Upper lobe of right lung (tissue), 1 donor: Measurements from ENCODE around the gene EVC2. TPM values are rescaled to one million over a fixed set of nuclear protein-coding genes. Genes with fewer than 3 reads are reported as not detected.

Source experiments
- ATAC-seq: fragments of 200-7000 bp; cut with Tn5 transposase; one replicate; pipeline ENCODE4 v1.9.1; 2020; ENCODE audit warnings: mild to moderate bottlenecking, moderate library complexity
- DNase-seq: peaks from one replicate; pipeline ENCODE4 v3.0.0-alpha.2; 2020
- H3K27ac ChIP-seq: fragments of 200-600 bp; one replicate; pipeline ENCODE4 v1.8.0; 2022
- H3K27me3 ChIP-seq: fragments of 200-600 bp; one replicate; pipeline ENCODE4 v1.8.0; 2022; ENCODE audit warnings: mild to moderate bottlenecking
- H3K36me3 ChIP-seq: fragments of 200-600 bp; one replicate; pipeline ENCODE4 v1.8.0; 2022
- H3K4me1 ChIP-seq: fragments of 200-600 bp; one replicate; pipeline ENCODE4 v1.8.0; 2022
- H3K4me3 ChIP-seq: fragments of 200-600 bp; one replicate; pipeline ENCODE4 v1.8.0; 2022; ENCODE audit warnings: mild to moderate bottlenecking
- H3K9me3 ChIP-seq: fragments of 200-600 bp; one replicate; pipeline ENCODE4 v1.8.0; 2022
- CTCF ChIP-seq: fragments of 200-600 bp; IDR thresholded peaks from one replicate; pipeline ENCODE4 v1.8.0; 2022; ENCODE audit warnings: antibody characterized with exemption
- intact Hi-C: fragments of 100-400 bp; cut with DNase I; formaldehyde crosslinking; loops from one replicate; pipeline ENCODE4 v1.11.0; 2022
- total RNA-seq: library from RNA; stranded (reverse); fragmentation: NEBNext Ultra II Directional; extraction: Animal tissue kit (Norgen Biotek cat#: 25700); gene quantifications from one replicate; pipeline ENCODE4 v1.2.1, GENCODE V29; 2021
- donor health status: DM: no; HTN: yes; CAD: no; lungs with severe emphysema.

EVC2 gene
- total RNA-seq, 1 donor from 2014 or later: 6.3 TPM

DNA sequence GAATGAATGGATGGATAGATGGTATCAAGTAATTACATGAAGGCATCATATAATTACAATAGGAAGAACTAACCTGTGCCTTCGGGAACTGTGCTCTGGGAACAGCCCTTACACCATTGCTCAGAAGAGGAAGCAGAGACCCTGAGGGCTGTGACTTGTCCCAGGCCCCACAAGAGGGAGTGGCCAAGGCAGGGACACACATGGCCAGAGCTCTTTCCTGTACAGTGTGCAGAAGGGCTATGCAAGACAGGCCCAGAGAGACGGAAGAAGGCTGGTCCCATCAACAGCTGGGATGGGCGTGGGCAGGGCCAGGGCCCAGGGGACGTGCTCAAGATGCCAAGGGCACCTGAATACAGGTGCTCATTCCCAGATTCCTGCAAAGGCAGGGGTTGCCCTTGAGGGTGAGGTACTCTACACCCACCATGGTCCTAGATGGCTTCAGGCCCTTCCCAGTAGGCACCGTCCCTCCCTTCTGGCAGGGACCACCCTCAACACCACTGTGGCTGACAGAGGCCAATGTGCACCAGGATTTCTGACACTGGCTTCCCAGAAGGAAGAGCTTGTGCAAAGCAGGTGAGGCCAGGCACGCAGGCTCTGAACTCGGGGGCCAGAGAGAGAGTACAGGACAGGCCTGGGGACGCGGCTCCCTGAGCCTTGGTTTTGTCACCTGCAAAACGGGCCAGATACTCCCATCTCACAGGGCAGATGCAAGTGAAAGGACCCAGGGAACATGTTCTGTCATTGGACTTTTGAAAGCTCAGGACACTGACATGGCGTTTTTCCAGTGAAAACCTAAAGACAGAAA lies 1.7 kb downstream of the EVC2 start:
- H3K36me3 ChIP-seq: no peaks in the 10 kb centered on the region
- H3K9me3 ChIP-seq: no peaks in the 10 kb centered on the region
- no peak overlapping the region for H3K4me3 ChIP-seq
- H3K4me1 ChIP-seq: peaks cover 13% of the 10 kb centered on the region
- ATAC-seq (no peak), DNase-seq (no peak)
- intact Hi-C loops: no loop called here
- no peak for TF ChIP-seq CTCF
- no peaks in the 10 kb centered on the region for H3K27me3 ChIP-seq
- H3K27ac ChIP-seq: no peak overlapping the region

DNA sequence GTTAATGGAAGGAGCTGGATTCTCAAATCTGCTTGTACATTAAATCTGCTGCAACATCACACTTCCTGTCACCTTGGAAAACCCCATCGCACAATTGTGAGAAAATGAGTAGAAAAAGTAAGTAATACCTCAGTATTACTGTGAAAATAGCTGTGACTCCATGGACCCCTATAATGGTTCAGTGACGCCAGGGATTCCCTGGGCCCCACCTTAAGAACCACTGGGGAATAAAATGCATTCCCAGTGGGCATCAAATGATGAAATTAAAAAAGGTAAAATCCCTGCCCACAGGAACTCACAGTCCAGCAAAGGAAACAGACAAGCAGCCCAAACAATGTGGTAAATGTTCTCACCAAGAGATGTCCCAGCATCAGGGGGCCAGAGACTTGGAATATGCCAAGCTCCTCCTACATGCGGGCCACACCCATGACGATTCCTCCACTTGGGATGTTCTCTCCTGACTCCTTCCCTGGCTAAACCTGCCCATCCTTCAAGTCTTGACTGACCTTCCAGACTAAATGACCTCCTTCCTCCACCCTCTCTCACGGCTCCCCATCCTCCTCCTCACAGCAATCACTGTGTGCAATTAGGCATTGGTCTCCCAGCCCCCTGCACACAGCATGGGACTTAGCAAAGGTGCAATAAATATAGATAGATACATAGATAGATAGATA lies 2.6 kb downstream of the EVC2 start:
- H3K4me3 ChIP-seq: no peak overlapping the region
- H3K27ac ChIP-seq: no peak overlapping the region
- no peaks in the 10 kb centered on the region for H3K36me3 ChIP-seq
- TF ChIP-seq CTCF: no peak
- intact Hi-C loops: no loop called here
- no peaks in the 10 kb centered on the region for H3K27me3 ChIP-seq
- H3K4me1 ChIP-seq: peaks cover 13% of the 10 kb centered on the region
- no peak for ATAC-seq
- DNase-seq: no peak
- H3K9me3 ChIP-seq: no peaks in the 10 kb centered on the region

- DNase-seq: no peak
- peaks cover 6% of the 10 kb centered on the region for H3K4me1 ChIP-seq
- intact Hi-C loops: no loop called here
- no peaks in the 10 kb centered on the region for H3K9me3 ChIP-seq
- no peak for ATAC-seq
- H3K27ac ChIP-seq: no peak overlapping the region
- H3K27me3 ChIP-seq: no peaks in the 10 kb centered on the region
- H3K4me3 ChIP-seq: no peak overlapping the region
- no peaks in the 10 kb centered on the region for H3K36me3 ChIP-seq
- TF ChIP-seq CTCF: no peak
Observed at GRCh38 chr4:5704276-5704675, 4.1 kb downstream of the EVC2 start.

DNA sequence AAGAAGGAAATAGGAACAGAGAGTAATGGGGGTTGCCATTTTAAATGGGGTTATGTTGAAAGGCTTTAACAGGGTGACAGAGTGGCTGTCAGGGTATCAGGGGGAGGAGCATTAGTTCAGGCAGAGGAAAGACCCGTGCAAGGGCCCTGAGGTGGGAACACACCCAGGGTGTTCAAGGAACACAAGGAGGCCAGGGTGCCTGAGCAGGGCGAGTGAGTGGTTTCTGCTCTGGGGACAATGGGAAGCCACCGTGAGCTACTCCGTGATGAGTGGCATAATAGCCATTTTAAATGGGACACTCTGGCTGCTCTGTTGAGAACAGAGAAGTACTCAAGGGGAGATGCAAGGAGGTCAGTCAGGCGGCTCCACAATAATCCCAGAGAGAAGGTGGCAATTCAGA lies 4.5 kb downstream of the EVC2 start:
- H3K9me3 ChIP-seq: no peaks in the 10 kb centered on the region
- H3K36me3 ChIP-seq: no peaks in the 10 kb centered on the region
- DNase-seq (no peak), ATAC-seq (no peak)
- no peak overlapping the region for H3K27ac ChIP-seq
- no peak for TF ChIP-seq CTCF
- H3K4me1 ChIP-seq: peaks cover 6% of the 10 kb centered on the region
- no peaks in the 10 kb centered on the region for H3K27me3 ChIP-seq
- intact Hi-C loops: no loop called here
- no peak overlapping the region for H3K4me3 ChIP-seq

- intact Hi-C loops: no loop called here
- no peak for TF ChIP-seq CTCF
- H3K4me3 ChIP-seq: no peak overlapping the region
- no peaks in the 10 kb centered on the region for H3K4me1 ChIP-seq
- DNase-seq (no peak), ATAC-seq (no peak)
- H3K27me3 ChIP-seq: no peaks in the 10 kb centered on the region
- H3K9me3 ChIP-seq: no peaks in the 10 kb centered on the region
- no peak overlapping the region for H3K27ac ChIP-seq
- no peaks in the 10 kb centered on the region for H3K36me3 ChIP-seq
Observed at GRCh38 chr4:5701971-5702370, 6.4 kb downstream of the EVC2 start.
